H1 (cell line): ENCODE measurements around the gene UNK. TPM values are rescaled to one million over a fixed set of nuclear protein-coding genes. Genes with fewer than 3 reads are reported as not detected.

Source experiments
- ASH2L ChIP-seq: fragments of 200-600, 300-600 bp; sonication (generic); IDR thresholded peaks from one replicate; pipeline ENCODE4 v1.7.1; 2017; ENCODE audit warnings: low read length
- CREB1 ChIP-seq: IDR thresholded peaks from 2 replicates; pipeline ENCODE4 v1.6.1; 2012; ENCODE audit warnings: inconsistent platforms
- CTBP2 ChIP-seq: IDR thresholded peaks from 2 replicates; pipeline ENCODE4 v1.7.0; 2011; ENCODE audit warnings: borderline replicate concordance, mild to moderate bottlenecking, moderate library complexity, mixed read lengths, low read length; ENCODE audit not compliant: insufficient read depth, insufficient read length
- E2F6 ChIP-seq: IDR thresholded peaks from 2 replicates; pipeline ENCODE4 v1.6.1; 2012; ENCODE audit warnings: inconsistent platforms
- EP300 ChIP-seq, 2 experiments: IDR thresholded peaks; 1 replicate in 1 of 2; 2 replicates in 1 of 2; pipeline ENCODE4 v1.6.1; 2011 to 2012; ENCODE audit warnings: low read depth in 2 of 2, low read length in 2 of 2, mild to moderate bottlenecking in 2 of 2, borderline replicate concordance in 1 of 2, inconsistent platforms in 1 of 2, moderate library complexity in 1 of 2
- HDAC2 ChIP-seq, 2 experiments: fragments of 300-600 bp in 1 of 2; sonication (generic) in 1 of 2; IDR thresholded peaks; 2 replicates each; pipeline ENCODE4 v1.6.1; 2011 to 2012; ENCODE audit warnings: low read depth in 2 of 2, low read length in 2 of 2, mild to moderate bottlenecking in 2 of 2, moderate library complexity in 2 of 2, borderline replicate concordance in 1 of 2, inconsistent platforms in 1 of 2
- JUN ChIP-seq: IDR thresholded peaks from 2 replicates; pipeline ENCODE4 v1.6.1; 2011; ENCODE audit warnings: low read depth, mild to moderate bottlenecking, improper control_type of control experiment, low read length
- KDM1A ChIP-seq: fragments of 200-600, 300-600 bp; sonication (generic); IDR thresholded peaks from 2 replicates; pipeline ENCODE4 v1.7.1; 2016; ENCODE audit warnings: mild to moderate bottlenecking, low read length, borderline replicate concordance
- KDM4A ChIP-seq: IDR thresholded peaks from one replicate; pipeline ENCODE4 v1.7.1; 2012; ENCODE audit warnings: low read depth, mild to moderate bottlenecking, moderate library complexity, low read length, inconsistent platforms; ENCODE audit not compliant: severe bottlenecking
- MAFK ChIP-seq: IDR thresholded peaks from 2 replicates; pipeline ENCODE4 v1.6.1; 2012; ENCODE audit warnings: low read depth, mild to moderate bottlenecking, improper control_type of control experiment, low read length
- POLR2A ChIP-seq, 2 experiments: IDR thresholded peaks; 1 replicate in 1 of 2; 2 replicates in 1 of 2; pipeline ENCODE4 v1.6.1; 2011; ENCODE audit warnings: low read depth in 2 of 2, low read length in 2 of 2, mild to moderate bottlenecking in 2 of 2; ENCODE audit errors: control extremely low read depth in 1 of 2
- RAD21 ChIP-seq, 2 experiments: IDR thresholded peaks in 1 of 2; conservative IDR thresholded peaks in 1 of 2; 2 replicates each; pipeline ENCODE4 v1.6.1; 2011; ENCODE audit warnings: low read depth in 2 of 2, low read length in 2 of 2, improper control_type of control experiment in 1 of 2, inconsistent platforms in 1 of 2, mild to moderate bottlenecking in 1 of 2, moderate library complexity in 1 of 2
- SIX5 ChIP-seq: IDR thresholded peaks from 2 replicates; pipeline ENCODE4 v1.6.1; 2011; ENCODE audit warnings: mild to moderate bottlenecking, low read depth, low read length
- SP2 ChIP-seq: IDR thresholded peaks from 2 replicates; pipeline ENCODE4 v1.6.1; 2012; ENCODE audit warnings: mild to moderate bottlenecking, low read length, inconsistent platforms
- TAF1 ChIP-seq: IDR thresholded peaks from 2 replicates; pipeline ENCODE4 v1.6.1; 2011; ENCODE audit warnings: mild to moderate bottlenecking, low read depth, low read length
- TAF7 ChIP-seq: optimal IDR thresholded peaks from 2 replicates; pipeline ENCODE3; 2011; ENCODE audit warnings: low read depth, mild to moderate bottlenecking, inconsistent platforms, low read length, moderate library complexity, borderline replicate concordance
- TCF12 ChIP-seq: IDR thresholded peaks from 2 replicates; pipeline ENCODE4 v1.6.1; 2011; ENCODE audit warnings: low read depth, mild to moderate bottlenecking, low read length
- TEAD4 ChIP-seq: IDR thresholded peaks from 2 replicates; pipeline ENCODE4 v1.6.1; 2012; ENCODE audit warnings: low read depth, low read length, inconsistent platforms, mixed read lengths
- USF2 ChIP-seq: IDR thresholded peaks from 2 replicates; pipeline ENCODE4 v1.6.1; 2011; ENCODE audit warnings: low read length, improper control_type of control experiment
- polyA plus RNA-seq, 7 experiments: library from polyadenylated mRNA; depleted of rRNA in 3 of 7; stranded (reverse) in 5 of 7; unstranded in 2 of 7; fragments of >200 nt in 5 of 7; fragments of 200-250 nt in 2 of 7; gene quantifications; 1 replicate in 5 of 7; 2 replicates in 1 of 7; 4 replicates in 1 of 7; pipeline versions ENCODE4 v1.2.1 to v1.2.3, GENCODE V29; 2011 to 2013; ENCODE audit warnings: missing spikeins in 2 of 7, mixed read lengths in 2 of 7
- total RNA-seq: library from RNA; stranded (reverse); fragmentation: NEBNext Ultra II Directional; extraction: Animal tissue kit (Norgen Biotek cat#: 25700); gene quantifications from 2 replicates; pipeline ENCODE4 v1.2.1, GENCODE V29; 2021
- TF ChIP-seq, protein P1 (sequence below): IDR thresholded peaks from 2 replicates; pipeline ENCODE4 v1.6.1; 2011; ENCODE audit warnings: low read depth, mild to moderate bottlenecking, low read length; ENCODE audit not compliant: insufficient read depth

The UNK gene
- total and polyA plus RNA-seq, 2 of the 8 experiments (the other 6 are each of a cell fraction or from before 2014, with no cell fraction given): 24.2 to 33.3 TPM

DNA sequence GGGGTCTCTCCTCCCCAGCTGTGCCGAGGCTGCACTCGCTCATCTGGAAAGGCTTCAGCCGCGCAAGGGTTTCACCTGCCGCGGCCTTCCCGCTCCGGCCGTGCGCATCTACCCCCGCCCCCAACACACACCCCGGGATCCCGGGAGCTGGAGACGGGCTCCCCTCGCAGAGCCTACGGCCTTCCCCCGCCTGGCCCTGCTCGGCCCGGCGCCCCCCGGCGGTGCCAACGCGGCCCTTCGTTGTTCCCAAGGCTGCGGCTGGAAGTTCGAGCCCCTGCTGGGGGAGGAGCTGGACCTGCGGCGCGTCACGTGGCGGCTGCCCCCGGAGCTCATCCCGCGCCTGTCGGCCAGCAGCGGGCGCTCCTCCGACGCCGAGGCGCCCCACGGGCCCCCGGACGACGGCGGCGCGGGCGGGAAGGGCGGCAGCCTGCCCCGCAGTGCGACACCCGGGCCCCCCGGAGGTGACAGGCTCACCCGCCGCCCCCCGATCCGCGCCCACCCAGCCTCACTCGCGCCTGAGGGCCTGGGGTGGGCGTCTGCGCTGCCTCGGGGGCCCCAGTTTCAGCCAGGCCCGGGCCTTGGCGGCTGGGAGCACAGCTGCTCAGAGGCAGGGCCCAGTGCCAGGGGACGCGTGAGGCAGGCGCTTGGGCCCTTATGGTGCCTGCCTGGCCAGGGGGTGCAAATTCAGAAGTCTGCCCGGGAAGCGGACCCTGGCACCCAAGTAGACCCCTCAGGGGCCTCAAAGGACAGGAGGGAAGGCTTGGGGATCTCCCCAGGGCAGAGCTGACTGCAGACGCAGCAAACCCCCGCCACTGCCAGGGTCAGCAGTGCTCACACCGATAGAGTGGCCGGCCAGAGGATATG lies 30.9 kb upstream of the UNK start (continued):
- TF ChIP-seq USF2 (peak; percentile 91), TAF7 (peak; percentile 34), MAFK (no peak), KDM4A (peak; percentile 58), SIX5 (no peak), POLR2A (IDR thresholded peaks at IDR 0.05; ENCODE audit: control extremely low read depth in 1 of 2, low read depth in 2 of 2, low read length in 2 of 2) (peak in 1 of 2 experiments; percentile 31; a peak in 1 of 3 replicates), TEAD4 (no peak), RAD21 (IDR thresholded peaks at IDR 0.05 in 1 of 2, conservative IDR thresholded peaks at IDR 0.05 in 1 of 2; ENCODE audit: low read depth in 2 of 2, low read length in 2 of 2) (peak in 1 of 2 experiments; percentile 29; a peak in 1 of 4 replicates), E2F6 (peak; percentile 78), JUN (no peak), HDAC2 (IDR thresholded peaks at IDR 0.05; ENCODE audit: borderline replicate concordance in 1 of 2, low read depth in 2 of 2, low read length in 2 of 2) (peak in 1 of 2 experiments; percentile 10; a peak in 1 of 4 replicates), TAF1 (0 out of 2 replicates have a peak, but pooled peaks have one; percentile 34), CREB1 (peak; percentile 67), CTBP2 (peak; percentile 13), SP2 (no peak), TCF12 (0 out of 2 replicates have a peak, but pooled peaks have one; percentile 22), KDM1A (no peak), EP300 (IDR thresholded peaks at IDR 0.05; ENCODE audit: borderline replicate concordance in 1 of 2, low read depth in 2 of 2, low read length in 2 of 2) (no peak), ASH2L (peak; percentile 46)
- TF ChIP-seq, protein P1, sequence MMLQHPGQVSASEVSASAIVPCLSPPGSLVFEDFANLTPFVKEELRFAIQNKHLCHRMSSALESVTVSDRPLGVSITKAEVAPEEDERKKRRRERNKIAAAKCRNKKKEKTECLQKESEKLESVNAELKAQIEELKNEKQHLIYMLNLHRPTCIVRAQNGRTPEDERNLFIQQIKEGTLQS: peak; percentile 90; the same call in 1 of the 2 replicates
